ENCODE data around the gene TCEAL9. TPM values are rescaled to one million over a fixed set of nuclear protein-coding genes. Genes with fewer than 3 reads are reported as not detected.

Gene TCEAL9
- polyA plus RNA-seq (45.9 to 104 TPM (median 57.8 TPM) in 3 replicates), polyA minus RNA-seq (0.95 to 9.3 TPM (median 4.4 TPM) in 3 replicates)
- polyA plus RNA-seq (2011; ENCODE audit: low read depth): 128 TPM
- 58.9 and 65.5 TPM in 2 replicates for polyA plus RNA-seq (2011; cell fraction: cytosol; rRNA removed)
- 28.4 and 66.7 TPM in 2 replicates for polyA plus RNA-seq (2011; cell fraction: nucleus; rRNA removed)
- polyA plus RNA-seq (2012; ENCODE audit: low replicate concordance): 92.6 and 108 TPM in 2 replicates
- 13.6 TPM for polyA minus RNA-seq (2011; cell fraction: cytosol; rRNA and poly(A)+ RNA removed)
- polyA minus RNA-seq (2011; cell fraction: nucleus; rRNA and poly(A)+ RNA removed): 3.0 and 12.2 TPM in 2 replicates

GRCh38 chrX:103356130-103356798 is at the start of gene TCEAL9:
TSS of gene TCEAL9 (plus strand) at chrX:103356506. CDS start at chrX:103357685, 1,179 bp downstream.
- peak within 1 kb of the TSS; percentile 53 to 82 (median 77) for H3K4me3 ChIP-seq (ENCODE audit: control insufficient read depth in 2 of 3, extremely low read depth in 1 of 3, insufficient read depth in 2 of 3, low read depth in 1 of 3, low read length in 3 of 3)
- FAIRE-seq (peak; percentile 26), DNase-seq (ENCODE audit: low read depth, low spot score) (no peak)
- peaks cover 5% of the 10 kb centered on the region for H3K27me3 ChIP-seq (ENCODE audit: control insufficient read depth, extremely low read depth, insufficient read depth, low read length)
- H3K36me3 ChIP-seq (ENCODE audit: control insufficient read depth in 2 of 2, extremely low read depth in 1 of 2, insufficient read depth in 2 of 2, low read length in 2 of 2): no peaks in the 10 kb centered on the region
- H4K20me1 ChIP-seq (ENCODE audit: control insufficient read depth, extremely low read depth, insufficient read depth, low read length): no peaks in the 10 kb centered on the region
- H2AFZ ChIP-seq (ENCODE audit: control insufficient read depth, low read length): peak within 1 kb of the TSS; percentile 79
- H3K4me1 ChIP-seq (ENCODE audit: control insufficient read depth, extremely low read depth, insufficient read depth, low read length): no peaks in the 10 kb centered on the region
- dilution Hi-C loops (cut with MboI; ENCODE audit: extremely low pct_ligation_motif_present, low sequenced_read_pairs): no loop called here
- H3K27ac ChIP-seq (ENCODE audit: control insufficient read depth, insufficient read depth, low read length): peak within 1 kb of the TSS; percentile 79
- H3K4me2 ChIP-seq (ENCODE audit: control insufficient read depth, extremely low read depth, insufficient read depth, low read depth, low read length): peak within 1 kb of the TSS; percentile 70
- no peak for TF ChIP-seq CTCF (optimal IDR thresholded peaks at IDR 0.05 in 1 of 3, IDR thresholded peaks at IDR 0.05 in 1 of 3, conservative IDR thresholded peaks at IDR 0.05 in 1 of 3; ENCODE audit: extremely low read depth in 1 of 3, insufficient read depth in 2 of 3, low read length in 3 of 3)
- no peak for TF ChIP-seq EZH2 (IDR thresholded peaks at IDR 0.05; ENCODE audit: low read length)
- H3K79me2 ChIP-seq (ENCODE audit: control insufficient read depth, insufficient read depth, low read length): peaks cover 12% of the 10 kb centered on the region
- no peaks in the 10 kb centered on the region for H3K9me1 ChIP-seq (ENCODE audit: control insufficient read depth, extremely low read depth, insufficient read depth, low read length)
- peak within 1 kb of the TSS; percentile 82 for H3K9ac ChIP-seq (ENCODE audit: control insufficient read depth, extremely low read depth, insufficient read depth, low read length)
- no peaks in the 10 kb centered on the region for H3K9me3 ChIP-seq (ENCODE audit: control insufficient read depth, low read depth, low read length)

- FAIRE-seq (no peak), DNase-seq (ENCODE audit: low read depth, low spot score) (no peak)
- Histone ChIP-seq H3K4me2 (ENCODE audit: control insufficient read depth, extremely low read depth, insufficient read depth, low read depth, low read length) (peak overlapping the region; percentile 73), H3K9me3 (ENCODE audit: control insufficient read depth, low read depth, low read length) (no peaks in the 10 kb centered on the region), H4K20me1 (ENCODE audit: control insufficient read depth, extremely low read depth, insufficient read depth, low read length) (no peaks in the 10 kb centered on the region), H3K4me1 (ENCODE audit: control insufficient read depth, extremely low read depth, insufficient read depth, low read length) (no peaks in the 10 kb centered on the region), H3K79me2 (ENCODE audit: control insufficient read depth, insufficient read depth, low read length) (no peaks in the 10 kb centered on the region), H3K4me3 (ENCODE audit: control insufficient read depth in 2 of 3, extremely low read depth in 1 of 3, insufficient read depth in 2 of 3, low read depth in 1 of 3, low read length in 3 of 3) (peak overlapping the region; percentile 47 to 63 (median 51)), H3K27ac (ENCODE audit: control insufficient read depth, insufficient read depth, low read length) (no peak overlapping the region), H3K36me3 (ENCODE audit: control insufficient read depth in 2 of 2, extremely low read depth in 1 of 2, insufficient read depth in 2 of 2, low read length in 2 of 2) (no peaks in the 10 kb centered on the region), H2AFZ (ENCODE audit: control insufficient read depth, low read length) (no peak overlapping the region), H3K9me1 (ENCODE audit: control insufficient read depth, extremely low read depth, insufficient read depth, low read length) (no peaks in the 10 kb centered on the region), H3K27me3 (ENCODE audit: control insufficient read depth, extremely low read depth, insufficient read depth, low read length) (no peaks in the 10 kb centered on the region), H3K9ac (ENCODE audit: control insufficient read depth, extremely low read depth, insufficient read depth, low read length) (peak overlapping the region; percentile 60)
- TF ChIP-seq CTCF (optimal IDR thresholded peaks at IDR 0.05 in 1 of 3, IDR thresholded peaks at IDR 0.05 in 1 of 3, conservative IDR thresholded peaks at IDR 0.05 in 1 of 3; ENCODE audit: extremely low read depth in 1 of 3, insufficient read depth in 2 of 3, low read length in 3 of 3) (no peak), EZH2 (IDR thresholded peaks at IDR 0.05; ENCODE audit: low read length) (no peak)
- dilution Hi-C loops (cut with MboI; ENCODE audit: extremely low pct_ligation_motif_present, low sequenced_read_pairs): no loop called here
Measured at GRCh38 chrX:103309860-103310554, 46.3 kb upstream of the TCEAL9 start.
